Muscle of leg (tissue), 11 donors: ENCODE results near the gene LRRC59. TPM values are rescaled to one million over a fixed set of nuclear protein-coding genes. Genes with fewer than 3 reads are reported as not detected.

ENCODE experiments used
- DNase-seq: peaks from one replicate; pipeline ENCODE4 v3.0.0; 2013
- H3K27ac ChIP-seq: one replicate; pipeline ENCODE4 v1.5.1; 2013; ENCODE audit warnings: mild to moderate bottlenecking, low read length, control low read depth
- H3K27me3 ChIP-seq: one replicate; pipeline ENCODE4 v1.6.1; 2013; ENCODE audit warnings: low read length; ENCODE audit not compliant: control insufficient read depth, insufficient read depth
- H3K36me3 ChIP-seq: one replicate; pipeline ENCODE4 v1.6.1; 2013; ENCODE audit warnings: low read length; ENCODE audit not compliant: control insufficient read depth, insufficient read depth
- H3K4me1 ChIP-seq: one replicate; pipeline ENCODE4 v1.6.1; 2013; ENCODE audit warnings: low read length; ENCODE audit not compliant: control insufficient read depth, insufficient read depth
- H3K4me3 ChIP-seq: one replicate; pipeline ENCODE4 v1.5.1; 2013; ENCODE audit warnings: low read length, control low read depth
- H3K9me3 ChIP-seq: replicated peaks from 2 replicates; pipeline ENCODE4 v1.6.1; 2013; ENCODE audit warnings: low read depth, low read length; ENCODE audit not compliant: control insufficient read depth
- WGBS: methylation state at CpG from one replicate; pipeline ENCODE4 v1.1.5; 2013; ENCODE audit warnings: missing lambda C conversion rate; ENCODE audit not compliant: insufficient coverage; 5-methylcytosine and 5-hydroxymethylcytosine counted together
- polyA plus RNA-seq, 8 donors: library from polyadenylated mRNA; unstranded; fragments of 120-200 nt; gene quantifications; one replicate each; pipeline versions ENCODE4 v1.2.1 to v1.2.3, GENCODE V29; 2013; ENCODE audit warnings: inconsistent platforms in 1 of 8, low replicate concordance in 1 of 8; ENCODE audit not compliant: insufficient read length in 8 of 8, insufficient read depth in 1 of 8
- total RNA-seq: library from RNA; stranded (reverse); fragments of 120-200 nt; gene quantifications from one replicate; pipeline ENCODE4 v1.2.4, GENCODE V29; 2013

Gene LRRC59
- total and polyA plus RNA-seq, 9 donors, result 41.7 to 84.2 (median 59.9) TPM

DNA sequence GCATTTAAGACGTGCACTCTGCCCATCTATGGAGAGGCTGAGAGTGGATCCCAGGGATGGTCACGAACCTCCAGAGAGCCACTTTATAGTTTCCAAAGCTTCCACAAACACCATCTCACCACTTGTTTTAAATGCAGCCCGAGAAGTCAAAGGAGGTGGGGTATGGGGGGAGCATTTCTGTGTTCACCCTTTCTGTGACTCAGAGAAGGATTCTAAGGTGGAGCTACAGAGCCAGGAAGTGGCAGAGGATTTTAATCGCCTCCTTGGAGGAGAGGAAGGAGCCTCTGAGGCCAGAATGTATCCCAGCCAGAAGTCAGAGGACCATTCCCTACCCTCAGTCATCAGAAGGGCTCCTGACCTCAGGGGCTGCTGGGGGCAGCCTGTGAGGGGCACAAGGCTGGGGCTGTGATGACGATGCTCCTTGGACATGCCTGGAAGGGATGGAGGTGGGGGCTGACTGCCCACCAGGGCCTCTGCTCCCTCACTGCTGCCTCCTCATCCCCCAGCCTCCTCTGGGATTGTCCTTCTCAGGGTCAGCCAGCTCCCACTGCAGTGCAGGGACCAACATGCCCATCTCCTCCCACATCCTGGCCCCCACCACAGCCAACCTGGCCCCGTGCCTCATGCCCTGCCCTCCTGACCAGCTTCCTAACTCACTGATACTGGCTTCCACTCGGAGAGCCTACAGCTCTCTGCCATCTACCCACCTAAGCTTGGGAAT lies 48.6 kb downstream of the LRRC59 start:
- peaks cover 28% of the 10 kb centered on the region for H3K4me1 ChIP-seq
- 73% methylated on average over 1 of the region's 7 CpGs for WGBS
- H3K36me3 ChIP-seq, result peaks cover 14% of the 10 kb centered on the region
- no peaks in the 10 kb centered on the region for H3K27me3 ChIP-seq
- H3K4me3 ChIP-seq, result no peak overlapping the region
- H3K27ac ChIP-seq, result no peak overlapping the region
- DNase-seq, result no peak
- no peaks in the 10 kb centered on the region for H3K9me3 ChIP-seq

DNA sequence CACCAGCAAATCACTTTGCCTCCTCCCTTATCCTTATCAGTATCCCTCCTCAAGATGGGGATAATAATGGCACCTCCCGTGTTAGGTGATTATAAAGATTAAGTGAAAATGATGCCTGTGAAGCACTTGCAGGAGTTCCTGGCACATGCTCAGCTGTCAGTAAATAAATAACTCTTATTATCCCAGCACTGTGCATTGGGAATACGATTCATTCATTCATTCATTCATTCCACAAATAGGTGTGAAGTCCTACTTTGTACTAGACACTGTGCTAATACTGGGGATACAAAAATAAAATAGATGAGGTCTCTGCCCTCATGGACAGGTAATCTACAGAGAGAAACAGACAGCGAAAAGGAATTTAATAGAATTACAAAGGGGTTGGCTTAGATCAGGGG lies 49.4 kb downstream of the LRRC59 start:
- Histone ChIP-seq H3K36me3 (peaks cover 7% of the 10 kb centered on the region), H3K27me3 (no peaks in the 10 kb centered on the region), H3K9me3 (no peaks in the 10 kb centered on the region), H3K4me3 (no peak overlapping the region), H3K27ac (no peak overlapping the region), H3K4me1 (peaks cover 28% of the 10 kb centered on the region)
- 82% methylated on average over 1 of the region's 3 CpGs for WGBS
- no peak for DNase-seq

DNA sequence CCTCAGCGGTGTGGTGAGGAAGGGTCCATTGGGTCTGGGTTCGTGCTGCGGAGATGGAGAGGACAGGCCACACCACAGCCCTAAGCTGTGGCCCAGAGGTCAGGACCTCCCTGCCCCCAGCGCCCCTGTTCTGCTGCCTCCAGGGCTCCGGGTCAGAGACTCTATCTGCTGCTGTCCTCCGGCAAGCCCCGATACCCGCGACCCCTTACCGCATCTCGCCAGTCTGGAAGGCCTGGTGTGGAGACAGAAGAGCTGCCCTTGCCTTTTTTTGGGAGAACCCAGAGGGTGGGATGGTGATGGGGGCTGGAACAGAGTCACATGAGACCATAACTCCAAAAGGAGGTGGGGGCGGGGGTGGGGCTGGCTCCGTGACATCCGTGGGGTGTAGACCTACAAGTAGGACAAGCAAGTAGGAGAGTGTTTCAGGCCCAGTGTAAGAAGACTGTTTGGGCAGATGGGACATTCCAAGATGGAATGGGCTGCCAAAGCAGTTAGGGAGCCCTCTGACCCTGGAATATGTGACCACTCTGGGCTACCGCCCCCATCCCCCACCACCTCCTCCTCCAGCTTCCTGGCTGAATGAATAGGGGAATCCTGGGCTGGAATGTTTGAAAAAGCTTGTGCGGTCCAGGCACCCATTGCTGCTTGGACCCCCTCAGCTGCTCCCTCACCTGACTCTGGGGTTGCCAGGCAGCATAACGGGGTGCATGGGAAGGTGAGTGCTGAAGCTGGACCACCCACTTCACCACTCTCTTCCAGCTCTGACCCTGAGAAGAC lies 50.0 kb downstream of the LRRC59 start:
- 17% methylated on average over 13 of the region's 17 CpGs for WGBS
- Histone ChIP-seq H3K27me3 (no peaks in the 10 kb centered on the region), H3K9me3 (no peaks in the 10 kb centered on the region), H3K4me3 (peak overlapping the region; percentile 70), H3K36me3 (peaks cover 1% of the 10 kb centered on the region), H3K27ac (no peak overlapping the region), H3K4me1 (peaks cover 27% of the 10 kb centered on the region)
- no peak for DNase-seq

DNA sequence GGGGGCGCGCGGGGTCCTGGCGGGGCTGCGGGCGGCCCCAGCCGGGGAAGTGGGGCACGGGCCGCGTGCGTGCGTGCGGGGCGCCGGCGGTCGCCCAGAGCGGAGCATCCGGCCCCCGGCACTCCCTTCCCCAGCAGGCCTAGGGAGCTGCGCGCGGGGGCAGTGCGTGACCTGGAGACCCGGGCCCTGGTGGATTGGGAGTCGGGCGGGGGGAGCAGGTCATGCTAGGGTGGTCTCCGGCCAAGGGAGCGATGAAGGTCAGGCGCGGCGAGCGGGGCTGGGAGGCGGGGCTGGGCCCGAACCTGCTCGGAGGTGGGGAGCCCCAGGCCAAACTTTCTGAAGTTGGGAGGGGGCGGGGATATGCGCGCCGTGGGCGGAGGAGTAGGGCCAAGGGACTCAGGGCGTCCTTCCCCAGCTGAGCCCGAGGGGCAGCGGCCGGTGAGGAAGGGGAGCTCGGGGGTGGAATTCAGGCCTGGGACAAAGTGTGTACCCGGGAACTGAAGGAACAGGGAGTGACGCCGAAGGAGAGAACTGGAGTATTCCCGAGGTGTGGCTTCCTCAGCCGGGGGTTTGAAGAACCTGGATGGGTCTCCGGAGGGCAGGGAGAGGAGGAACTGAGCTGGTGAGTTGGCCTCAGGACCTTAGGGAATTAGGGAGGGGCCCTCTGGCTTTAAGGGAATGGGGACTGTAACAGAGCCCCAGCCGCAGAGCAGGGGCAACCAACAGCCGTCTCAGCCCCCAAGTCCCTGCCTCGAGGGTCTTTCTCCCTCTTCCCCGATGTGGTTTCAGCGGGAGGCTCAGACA lies 50.8 kb downstream of the LRRC59 start:
- H3K27ac ChIP-seq, result no peak overlapping the region
- H3K9me3 ChIP-seq, result no peaks in the 10 kb centered on the region
- DNase-seq, result peak; percentile 61

DNA sequence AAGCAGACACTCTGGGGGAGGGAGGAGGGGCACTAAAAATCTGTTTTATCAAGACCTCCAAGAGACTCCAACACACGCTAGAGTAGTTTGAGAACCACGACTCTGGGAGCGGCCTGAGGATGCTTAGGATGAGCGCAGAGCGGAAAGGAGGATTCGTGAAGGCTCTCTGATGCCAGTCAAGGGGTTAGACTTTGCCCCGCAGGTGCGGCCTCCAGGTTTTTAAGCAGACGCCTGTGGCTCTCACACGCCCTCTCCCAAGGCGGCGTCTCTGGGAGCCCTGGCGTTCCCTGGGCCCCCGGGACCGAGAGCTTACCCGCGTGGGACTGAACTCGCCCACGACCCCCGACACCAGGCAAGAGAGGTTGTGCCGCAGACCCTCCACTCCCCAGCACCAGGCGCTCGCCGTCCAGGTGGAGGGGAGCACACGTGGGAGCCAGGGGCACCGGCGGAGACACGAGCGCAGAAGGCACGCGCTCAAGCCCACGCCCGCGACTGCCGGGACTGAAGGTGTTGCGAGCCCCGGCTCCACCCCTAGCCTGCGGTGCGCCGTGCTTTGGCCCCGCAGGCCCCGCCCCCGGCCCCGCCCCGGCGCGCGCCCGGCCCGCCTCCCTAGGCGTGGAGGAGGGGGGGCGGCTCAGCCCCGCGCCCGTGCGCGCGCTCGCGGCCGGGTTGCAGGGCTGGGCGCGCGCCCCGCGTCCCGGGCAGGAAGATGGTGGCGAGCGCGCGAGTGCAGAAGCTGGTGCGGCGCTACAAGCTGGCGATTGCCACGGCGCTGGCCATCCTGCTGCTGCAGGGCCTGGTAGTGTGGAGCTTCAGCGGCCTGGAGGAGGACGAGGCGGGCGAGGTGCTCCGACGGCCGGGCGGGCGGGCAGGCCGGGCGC lies 51.7 kb downstream of the LRRC59 start, which contains the start of gene XYLT2:
Gene XYLT2, plus strand, starts transcription at position 695 of the 881 bp plus-strand sequence. Its CDS starts 15 bp downstream, at position 710.
- 2% methylated on average over 75 of the region's 87 CpGs for WGBS
- Histone ChIP-seq H3K27ac (peak within 1 kb of the TSS; percentile 65), H3K27me3 (no peaks in the 10 kb centered on the region), H3K36me3 (no peaks in the 10 kb centered on the region), H3K4me1 (peaks cover 25% of the 10 kb centered on the region), H3K4me3 (peak within 1 kb of the TSS; percentile 70), H3K9me3 (no peaks in the 10 kb centered on the region)
- DNase-seq, result peak; percentile 95

More for the DNA sequence above, 50.8 kb downstream of the LRRC59 start:
- Histone ChIP-seq H3K4me1 (peaks cover 25% of the 10 kb centered on the region), H3K27me3 (no peaks in the 10 kb centered on the region), H3K36me3 (no peaks in the 10 kb centered on the region), H3K4me3 (peak overlapping the region; percentile 70)
- under 1% methylated on average over 49 of the region's 57 CpGs for WGBS

DNA sequence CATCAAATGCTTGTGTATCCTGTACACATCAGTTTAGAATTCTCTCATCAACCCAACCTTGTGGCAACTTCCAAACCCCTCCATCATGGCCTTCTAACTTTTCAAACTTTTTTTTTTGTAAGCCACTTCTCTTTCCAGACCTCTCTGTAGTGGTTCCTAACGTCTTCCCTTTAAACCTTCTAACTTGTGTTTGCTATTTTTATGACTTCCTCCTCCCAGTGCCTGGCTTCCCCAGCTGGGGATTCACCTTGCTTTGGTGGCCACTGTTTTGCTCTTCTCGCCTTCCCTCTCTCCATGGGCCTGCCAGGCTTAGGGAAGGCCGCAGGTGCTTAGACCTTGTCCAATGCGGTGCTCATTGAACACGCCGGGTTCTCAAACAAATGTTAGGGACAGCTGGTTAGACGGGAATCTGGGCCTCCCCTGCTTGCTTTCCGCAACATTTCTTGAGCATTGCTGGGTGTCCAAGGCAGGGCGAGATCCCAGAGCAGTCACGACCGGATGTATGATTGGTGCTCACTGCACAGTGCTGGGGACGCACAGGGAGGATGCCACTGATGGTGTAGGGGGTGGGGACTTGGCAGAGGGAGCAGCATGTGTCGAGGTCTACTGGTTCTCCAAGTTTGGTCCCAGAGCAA lies 52.5 kb downstream of the LRRC59 start:
- DNase-seq, result no peak
- no peak overlapping the region for H3K4me3 ChIP-seq
- WGBS, result 55% methylated on average over 11 of the region's 13 CpGs

DNA sequence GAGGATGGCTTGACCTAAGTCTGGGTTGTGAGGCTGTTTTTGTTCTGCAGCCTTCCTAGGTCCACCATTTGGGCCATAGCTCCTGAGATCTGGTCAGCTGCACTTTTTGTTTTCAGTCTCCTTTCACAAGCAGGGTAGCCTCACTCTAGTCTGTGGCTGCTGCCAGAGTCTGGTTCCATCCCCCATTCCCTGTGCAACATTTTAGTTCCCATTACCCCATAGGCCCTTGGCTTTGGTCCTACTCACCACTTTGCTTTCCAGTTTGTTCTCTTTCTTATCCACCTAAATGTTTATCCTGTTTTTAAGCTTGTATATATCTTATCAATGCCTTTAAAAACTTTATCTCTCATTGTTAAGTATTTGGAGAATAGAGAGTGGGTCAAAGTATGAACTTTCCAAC lies 57.9 kb downstream of the LRRC59 start:
- no peak for DNase-seq
- no peaks in the 10 kb centered on the region for H3K36me3 ChIP-seq
- H3K9me3 ChIP-seq, result peaks cover 6% of the 10 kb centered on the region
- no peaks in the 10 kb centered on the region for H3K27me3 ChIP-seq
- no peak overlapping the region for H3K4me3 ChIP-seq
- no peaks in the 10 kb centered on the region for H3K4me1 ChIP-seq
- H3K27ac ChIP-seq, result no peak overlapping the region

More for the DNA sequence above, 52.5 kb downstream of the LRRC59 start:
- Histone ChIP-seq H3K27me3 (no peaks in the 10 kb centered on the region), H3K27ac (no peak overlapping the region), H3K36me3 (no peaks in the 10 kb centered on the region), H3K9me3 (no peaks in the 10 kb centered on the region), H3K4me1 (peaks cover 25% of the 10 kb centered on the region)

DNA sequence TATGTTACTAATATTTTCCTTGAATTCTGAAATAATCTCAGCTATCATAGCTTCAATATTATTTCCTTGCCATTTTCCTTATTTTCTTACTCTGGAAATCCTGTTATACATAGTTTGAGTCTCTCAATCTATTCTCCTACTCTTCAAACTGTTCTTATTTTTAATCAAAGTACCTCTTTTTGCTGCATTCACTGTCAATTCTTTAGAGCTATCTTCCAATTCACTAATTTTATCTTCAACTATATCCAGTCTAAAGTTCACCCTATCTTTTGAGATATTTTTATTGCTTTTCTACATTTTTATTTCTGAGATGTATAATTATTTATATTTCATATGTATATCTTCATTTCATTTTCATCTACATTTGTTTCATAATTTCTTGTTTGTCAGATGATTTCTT lies 58.7 kb downstream of the LRRC59 start:
- DNase-seq, result no peak
- Histone ChIP-seq H3K27me3 (no peaks in the 10 kb centered on the region), H3K36me3 (no peaks in the 10 kb centered on the region), H3K4me3 (no peak overlapping the region), H3K27ac (no peak overlapping the region), H3K4me1 (no peaks in the 10 kb centered on the region), H3K9me3 (peaks cover 6% of the 10 kb centered on the region)

DNA sequence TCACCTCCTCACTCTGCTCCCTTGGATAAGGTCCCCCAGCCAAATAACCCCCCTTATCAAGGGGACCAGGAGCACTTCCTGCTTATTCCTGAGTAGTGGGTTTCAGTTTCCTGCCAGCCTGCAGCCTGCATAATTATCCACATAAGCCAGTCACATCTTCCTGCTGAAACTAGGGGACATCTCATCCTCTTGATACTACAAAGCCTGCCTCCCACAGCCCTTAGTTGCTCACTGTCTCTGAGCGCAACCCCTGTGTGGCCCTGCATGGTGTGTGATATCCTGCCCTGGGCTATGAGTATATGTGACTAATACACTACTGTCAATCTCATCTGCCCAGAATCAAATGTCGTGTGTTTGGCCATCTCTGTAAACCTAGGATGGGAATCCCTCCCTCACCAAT lies 59.4 kb downstream of the LRRC59 start:
- Histone ChIP-seq H3K4me1 (no peaks in the 10 kb centered on the region), H3K27ac (no peak overlapping the region), H3K27me3 (peaks cover 2% of the 10 kb centered on the region), H3K9me3 (peaks cover 6% of the 10 kb centered on the region), H3K4me3 (no peak overlapping the region), H3K36me3 (no peaks in the 10 kb centered on the region)
- DNase-seq, result no peak
- WGBS, result no CpG with 5 or more reads among the region's 2 CpGs
